Esophagus squamous epithelium (tissue), 5 donors: Measurements from ENCODE around the gene CORO1C. TPM values are rescaled to one million over a fixed set of nuclear protein-coding genes. Genes with fewer than 3 reads are reported as not detected.

Source experiments
- DNase-seq: peaks from one replicate; lab custom pipeline; 2025; lab: John Stamatoyannopoulos, UW
- H3K27ac ChIP-seq, 4 donors: fragments of 200-600 bp; sonication (generic); one replicate each; pipeline ENCODE4 v1.5.1; 2016 to 2019; ENCODE audit warnings: mild to moderate bottlenecking in 1 of 4
- H3K27me3 ChIP-seq, 4 donors: fragments of 200-600 bp; sonication (generic); 1 replicate in 3 of 4; 2 replicates in 1 of 4; pipeline versions ENCODE4 v1.5.1 to v1.6.0; 2017 to 2021; ENCODE audit warnings: antibody characterized with exemption in 1 of 4
- H3K36me3 ChIP-seq, 3 donors: fragments of 200-600 bp; sonication (generic); one replicate each; pipeline ENCODE4 v1.5.1; 2016 to 2019
- H3K4me1 ChIP-seq, 3 donors: fragments of 200-600 bp; sonication (generic); one replicate each; pipeline ENCODE4 v1.5.1; 2017 to 2019
- H3K4me3 ChIP-seq, 4 donors: fragments of 200-600 bp; sonication (generic); 1 replicate in 3 of 4; 2 replicates in 1 of 4; pipeline ENCODE4 v1.5.1; 2016 to 2019; ENCODE audit warnings: mild to moderate bottlenecking in 2 of 4, moderate library complexity in 1 of 4
- H3K9me3 ChIP-seq, 3 donors: fragments of 200-600 bp; sonication (generic); one replicate each; pipeline ENCODE4 v1.5.1; 2016 to 2019
- POLR2A ChIP-seq, 4 donors: fragments of 450-650 bp; IDR thresholded peaks; one replicate each; pipeline ENCODE4 v1.6.1; 2017; ENCODE audit warnings: antibody characterized with exemption in 4 of 4, mild to moderate bottlenecking in 4 of 4, moderate library complexity in 3 of 4
- WGBS, 2 donors: methylation state at CpG; one replicate each; pipeline ENCODE4 v1.1.5; 2018; 5-methylcytosine and 5-hydroxymethylcytosine counted together
- intact Hi-C: fragments of 100-400 bp; cut with DNase I; formaldehyde crosslinking; loops from one replicate; pipeline ENCODE4 v1.15.0; 2022
- total RNA-seq, 4 donors: library from RNA; depleted of rRNA; stranded (reverse); fragments of >200 nt; gene quantifications; one replicate each; pipeline ENCODE4 v1.1.0, GENCODE V29; 2016
- TF ChIP-seq, protein P1 (sequence below), 6 experiments: fragments of 450-650 bp in 4 of 6; fragments of 200-600 bp in 2 of 6; sonication (generic) in 2 of 6; IDR thresholded peaks; one replicate each; pipeline ENCODE4 v1.5.1; 2016 to 2019; ENCODE audit warnings: antibody characterized with exemption in 6 of 6, mild to moderate bottlenecking in 4 of 6, moderate library complexity in 4 of 6
- donor health status: DM: yes; HTN: yes; CAD: no.

The CORO1C gene
- total RNA-seq, 4 donors from 2014 or later, result 67.2 to 142 (median 114) TPM

DNA sequence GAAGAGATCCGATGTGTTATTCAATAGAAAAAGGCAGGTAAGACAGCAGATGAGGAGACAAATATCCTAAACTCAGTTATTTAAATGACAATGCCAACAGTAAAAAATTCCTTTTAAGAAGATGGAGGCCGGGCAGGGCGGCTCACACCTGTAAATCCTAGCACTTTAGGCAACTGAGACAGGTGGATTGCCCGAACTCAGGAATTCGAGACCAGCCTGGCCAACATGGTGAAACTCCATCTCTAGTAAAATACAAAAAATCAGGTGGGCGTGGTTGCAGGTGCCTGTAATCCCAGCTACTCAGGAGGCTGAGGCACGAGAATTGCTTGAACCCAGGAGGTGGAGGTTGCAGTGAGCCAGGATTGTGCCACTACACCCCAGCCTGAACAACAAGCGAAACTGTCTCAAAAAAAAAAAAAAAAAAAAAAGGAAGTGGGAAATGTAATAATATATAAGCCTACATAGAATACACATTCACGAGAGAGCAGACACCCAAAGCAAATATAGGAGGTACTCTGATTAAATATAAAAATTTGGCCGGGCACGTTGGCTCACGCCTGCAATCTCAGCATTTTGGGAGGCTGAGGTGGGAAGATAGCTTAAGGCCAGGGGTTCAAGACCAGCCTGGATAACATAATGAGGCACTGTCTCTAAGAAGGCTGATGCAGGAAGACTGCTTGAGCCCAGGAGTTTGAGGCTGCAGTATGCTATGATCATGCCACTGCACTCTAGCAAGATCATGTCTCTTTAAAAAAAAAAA lies 19.0 kb downstream of the CORO1C start:
- Histone ChIP-seq H3K36me3 (peaks cover 0 to 9% (median 2%) of the 10 kb centered on the region in 3 donors), H3K27ac (peak overlapping the region in 3 of 4 donors; percentile 19 to 43 (median 31)), H3K4me3 (no peak overlapping the region), H3K4me1 (peaks cover 6 to 74% (median 44%) of the 10 kb centered on the region in 3 donors), H3K27me3 (no peaks in the 10 kb centered on the region), H3K9me3 (no peaks in the 10 kb centered on the region)
- WGBS, 2 donors, result 55 to 61% methylated on average over 10 to 12 of the region's 12 CpGs
- DNase-seq, result no peak
- no peak for TF ChIP-seq POLR2A (IDR thresholded peaks at IDR 0.05)
- TF ChIP-seq, protein P1, sequence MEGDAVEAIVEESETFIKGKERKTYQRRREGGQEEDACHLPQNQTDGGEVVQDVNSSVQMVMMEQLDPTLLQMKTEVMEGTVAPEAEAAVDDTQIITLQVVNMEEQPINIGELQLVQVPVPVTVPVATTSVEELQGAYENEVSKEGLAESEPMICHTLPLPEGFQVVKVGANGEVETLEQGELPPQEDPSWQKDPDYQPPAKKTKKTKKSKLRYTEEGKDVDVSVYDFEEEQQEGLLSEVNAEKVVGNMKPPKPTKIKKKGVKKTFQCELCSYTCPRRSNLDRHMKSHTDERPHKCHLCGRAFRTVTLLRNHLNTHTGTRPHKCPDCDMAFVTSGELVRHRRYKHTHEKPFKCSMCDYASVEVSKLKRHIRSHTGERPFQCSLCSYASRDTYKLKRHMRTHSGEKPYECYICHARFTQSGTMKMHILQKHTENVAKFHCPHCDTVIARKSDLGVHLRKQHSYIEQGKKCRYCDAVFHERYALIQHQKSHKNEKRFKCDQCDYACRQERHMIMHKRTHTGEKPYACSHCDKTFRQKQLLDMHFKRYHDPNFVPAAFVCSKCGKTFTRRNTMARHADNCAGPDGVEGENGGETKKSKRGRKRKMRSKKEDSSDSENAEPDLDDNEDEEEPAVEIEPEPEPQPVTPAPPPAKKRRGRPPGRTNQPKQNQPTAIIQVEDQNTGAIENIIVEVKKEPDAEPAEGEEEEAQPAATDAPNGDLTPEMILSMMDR (IDR thresholded peaks at IDR 0.05), result no peak
- intact Hi-C loops, result no loop called here

DNA sequence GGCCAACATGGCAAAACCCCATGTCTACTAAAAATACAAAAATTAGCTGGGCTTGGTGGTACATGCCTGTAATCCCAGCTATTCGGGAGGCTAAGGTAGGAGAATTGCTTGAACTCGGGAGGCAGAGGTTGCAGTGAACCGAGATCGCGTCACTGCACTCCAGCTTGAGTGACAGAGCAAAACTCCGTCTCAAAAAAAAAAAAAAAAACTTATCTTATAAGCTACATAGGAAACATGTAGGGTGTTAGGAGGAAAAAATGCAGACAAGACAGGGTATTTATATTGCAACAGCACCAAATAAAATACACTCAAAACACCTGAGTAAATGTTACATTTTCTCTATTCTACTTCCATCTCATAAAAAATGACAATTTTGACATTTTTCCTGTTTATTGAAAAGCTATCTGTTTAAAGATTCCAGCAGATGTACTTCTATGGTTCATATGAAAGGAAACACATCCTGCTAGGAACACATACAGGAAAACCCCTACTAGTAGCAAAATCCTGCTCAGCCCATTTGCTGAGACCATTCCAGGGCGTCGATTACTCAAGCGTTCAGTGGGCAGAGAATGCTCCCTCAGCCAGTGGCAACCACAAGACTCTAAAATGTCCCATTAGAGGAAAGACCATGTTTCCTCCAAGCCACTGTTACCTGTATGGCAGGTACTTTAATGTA lies 19.7 kb downstream of the CORO1C start:
- WGBS, 2 donors, result 65 to 84% methylated on average over 8 to 9 of the region's 9 CpGs
- DNase-seq, result no peak
- no peak for TF ChIP-seq POLR2A (IDR thresholded peaks at IDR 0.05)
- TF ChIP-seq, protein P1 (IDR thresholded peaks at IDR 0.05), result no peak
- H3K27me3 ChIP-seq, result no peaks in the 10 kb centered on the region
- H3K36me3 ChIP-seq, result peaks cover 0 to 2% (median 0%) of the 10 kb centered on the region in 3 donors
- intact Hi-C loops, result no loop called here
- H3K27ac ChIP-seq, result peak overlapping the region in 3 of 4 donors; percentile 19 to 43 (median 31)
- H3K4me3 ChIP-seq, result no peak overlapping the region
- H3K4me1 ChIP-seq, result peaks cover 6 to 70% (median 37%) of the 10 kb centered on the region in 3 donors
- H3K9me3 ChIP-seq, result no peaks in the 10 kb centered on the region

DNA sequence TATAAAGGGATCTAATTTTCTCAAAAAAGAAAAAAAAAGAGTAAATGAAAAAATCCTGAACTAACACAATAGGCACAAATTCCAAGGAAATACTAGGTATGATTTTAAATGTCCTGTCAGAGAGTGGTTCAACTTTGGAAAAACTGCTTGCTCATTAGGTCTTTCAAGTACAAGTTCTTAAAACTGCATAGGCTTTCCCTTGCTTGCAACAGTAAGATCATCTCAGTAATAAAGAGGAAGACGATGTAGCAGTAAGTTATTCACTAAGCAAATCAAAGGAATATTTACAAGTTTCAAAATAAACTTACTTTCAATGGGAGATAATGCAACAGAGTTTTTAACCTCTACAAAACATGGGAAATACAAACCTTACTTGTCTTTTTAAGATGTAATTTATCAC lies 21.6 kb downstream of the CORO1C start:
- no peaks in the 10 kb centered on the region for H3K36me3 ChIP-seq
- no peak overlapping the region for H3K27ac ChIP-seq
- intact Hi-C loops, result no loop called here
- WGBS, 2 donors, result 48 to 65% methylated on average over 1 of the region's 1 CpG
- H3K27me3 ChIP-seq, result no peaks in the 10 kb centered on the region
- peaks cover 6 to 58% (median 32%) of the 10 kb centered on the region in 3 donors for H3K4me1 ChIP-seq
- no peaks in the 10 kb centered on the region for H3K9me3 ChIP-seq
- H3K4me3 ChIP-seq, result no peak overlapping the region
- no peak for DNase-seq
- no peak for TF ChIP-seq POLR2A (IDR thresholded peaks at IDR 0.05)
- TF ChIP-seq, protein P1 (IDR thresholded peaks at IDR 0.05), result no peak

DNA sequence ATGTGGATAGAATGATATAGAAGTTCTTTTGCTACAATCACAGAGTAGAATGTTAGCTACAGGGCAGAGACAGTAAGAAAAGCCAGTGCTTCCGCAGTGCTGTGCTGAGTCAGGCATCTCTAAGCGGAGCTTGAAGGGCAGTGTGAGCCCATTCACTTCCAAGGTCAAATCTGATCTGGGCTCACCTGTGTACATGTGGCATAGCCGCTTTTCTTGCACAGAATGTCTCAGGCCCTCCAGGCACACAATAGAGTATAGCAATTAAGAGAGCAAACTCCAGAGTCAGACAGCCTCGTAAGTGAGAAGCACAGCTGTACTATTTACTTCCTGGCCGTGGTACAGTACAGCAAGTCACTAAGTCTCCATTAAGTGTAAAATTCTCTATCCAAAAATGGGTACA lies 26.8 kb downstream of the CORO1C start:
- no peak for TF ChIP-seq POLR2A (IDR thresholded peaks at IDR 0.05)
- TF ChIP-seq, protein P1 (IDR thresholded peaks at IDR 0.05), result no peak
- peaks cover 11 to 68% (median 37%) of the 10 kb centered on the region in 3 donors for H3K4me1 ChIP-seq
- H3K27ac ChIP-seq, result peak overlapping the region in 1 of 4 donors; percentile 25
- no peak for DNase-seq
- peaks cover 0 to 10% (median 0%) of the 10 kb centered on the region in 3 donors for H3K36me3 ChIP-seq
- 81 to 92% methylated on average over 5 of the region's 5 CpGs for WGBS, 2 donors
- no peak overlapping the region for H3K4me3 ChIP-seq
- H3K27me3 ChIP-seq, result no peaks in the 10 kb centered on the region
- no peaks in the 10 kb centered on the region for H3K9me3 ChIP-seq
- intact Hi-C loops, result no loop called here
